ENCODE results near the gene RNF220. TPM values are rescaled to one million over a fixed set of nuclear protein-coding genes. Genes with fewer than 3 reads are reported as not detected.

Gene RNF220
- total and polyA plus RNA-seq, 9 of the 15 experiments (the other 6 are each of a cell fraction or from before 2014, with no cell fraction given): 5.1 to 117 (median 66.9) TPM

GRCh38 chr1:44674113-44675000 is 269.3 kb downstream of the RNF220 start, which contains the start of the genes ARMH1 and TMEM53 (continued):
- TF ChIP-seq MGA (IDR thresholded peaks at IDR 0.05): no peak
- TF ChIP-seq, protein P1, sequence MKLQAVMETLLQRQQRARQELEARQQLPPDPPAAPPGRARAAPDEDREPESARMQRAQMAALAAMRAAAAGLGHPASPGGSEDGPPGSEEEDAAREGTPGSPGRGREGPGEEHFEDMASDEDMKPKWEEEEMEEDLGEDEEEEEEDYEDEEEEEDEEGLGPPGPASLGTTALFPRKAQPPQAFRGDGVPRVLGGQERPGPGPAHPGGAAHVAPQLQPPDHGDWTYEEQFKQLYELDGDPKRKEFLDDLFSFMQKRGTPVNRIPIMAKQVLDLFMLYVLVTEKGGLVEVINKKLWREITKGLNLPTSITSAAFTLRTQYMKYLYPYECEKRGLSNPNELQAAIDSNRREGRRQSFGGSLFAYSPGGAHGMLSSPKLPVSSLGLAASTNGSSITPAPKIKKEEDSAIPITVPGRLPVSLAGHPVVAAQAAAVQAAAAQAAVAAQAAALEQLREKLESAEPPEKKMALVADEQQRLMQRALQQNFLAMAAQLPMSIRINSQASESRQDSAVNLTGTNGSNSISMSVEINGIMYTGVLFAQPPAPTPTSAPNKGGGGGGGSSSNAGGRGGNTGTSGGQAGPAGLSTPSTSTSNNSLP (IDR thresholded peaks at IDR 0.05; ENCODE audit: borderline replicate concordance, low read depth, low read length): 0 out of 2 replicates have a peak, but pooled peaks have one; percentile 48
- TF ChIP-seq, protein P2, sequence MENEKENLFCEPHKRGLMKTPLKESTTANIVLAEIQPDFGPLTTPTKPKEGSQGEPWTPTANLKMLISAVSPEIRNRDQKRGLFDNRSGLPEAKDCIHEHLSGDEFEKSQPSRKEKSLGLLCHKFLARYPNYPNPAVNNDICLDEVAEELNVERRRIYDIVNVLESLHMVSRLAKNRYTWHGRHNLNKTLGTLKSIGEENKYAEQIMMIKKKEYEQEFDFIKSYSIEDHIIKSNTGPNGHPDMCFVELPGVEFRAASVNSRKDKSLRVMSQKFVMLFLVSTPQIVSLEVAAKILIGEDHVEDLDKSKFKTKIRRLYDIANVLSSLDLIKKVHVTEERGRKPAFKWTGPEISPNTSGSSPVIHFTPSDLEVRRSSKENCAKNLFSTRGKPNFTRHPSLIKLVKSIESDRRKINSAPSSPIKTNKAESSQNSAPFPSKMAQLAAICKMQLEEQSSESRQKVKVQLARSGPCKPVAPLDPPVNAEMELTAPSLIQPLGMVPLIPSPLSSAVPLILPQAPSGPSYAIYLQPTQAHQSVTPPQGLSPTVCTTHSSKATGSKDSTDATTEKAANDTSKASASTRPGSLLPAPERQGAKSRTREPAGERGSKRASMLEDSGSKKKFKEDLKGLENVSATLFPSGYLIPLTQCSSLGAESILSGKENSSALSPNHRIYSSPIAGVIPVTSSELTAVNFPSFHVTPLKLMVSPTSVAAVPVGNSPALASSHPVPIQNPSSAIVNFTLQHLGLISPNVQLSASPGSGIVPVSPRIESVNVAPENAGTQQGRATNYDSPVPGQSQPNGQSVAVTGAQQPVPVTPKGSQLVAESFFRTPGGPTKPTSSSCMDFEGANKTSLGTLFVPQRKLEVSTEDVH (IDR thresholded peaks at IDR 0.05; ENCODE audit: low read depth, partially characterized antibody): no peak
- TF ChIP-seq DACH1 (IDR thresholded peaks at IDR 0.05; ENCODE audit: partially characterized antibody): peak; percentile 66

Data from K562 (cell line).